Occipital lobe (tissue), 2 donors: ENCODE results near the gene SMIM10L1. TPM values are rescaled to one million over a fixed set of nuclear protein-coding genes. Genes with fewer than 3 reads are reported as not detected.

Experiments
- DNase-seq: peaks from one replicate; lab custom pipeline; 2025; lab: John Stamatoyannopoulos, UW
- total RNA-seq: library from RNA; depleted of rRNA; stranded (reverse); fragments of >200 nt; gene quantifications from one replicate; pipeline ENCODE4 v1.2.3, GENCODE V29; 2014

SMIM10L1 gene
- 13.7 TPM for total RNA-seq

- peak; percentile 83 for DNase-seq
Measured at GRCh38 chr12:11171145-11171968, at the start of gene SMIM10L1. Gene SMIM10L1, plus strand, starts transcription at chr12:11171194. Its CDS starts 163 bp downstream, at chr12:11171357.

- DNase-seq = no peak
Measured at GRCh38 chr12:11130382-11130781, 40.6 kb upstream of the SMIM10L1 start.

GRCh38 chr12:11130999-11131398 is 40.0 kb upstream of the SMIM10L1 start:
- DNase-seq = no peak

- no peak for DNase-seq
Measured at GRCh38 chr12:11133162-11133561, 37.8 kb upstream of the SMIM10L1 start.

GRCh38 chr12:11133816-11134215 is 37.2 kb upstream of the SMIM10L1 start:
- no peak for DNase-seq

GRCh38 chr12:11134305-11134704 is 36.7 kb upstream of the SMIM10L1 start, which contains the start of gene TAS2R30:
Gene TAS2R30, minus strand, starts transcription at chr12:11134644. Its CDS starts 400 bp downstream, at chr12:11134244.
- DNase-seq = no peak

GRCh38 chr12:11136075-11136474 is 34.9 kb upstream of the SMIM10L1 start:
- DNase-seq = no peak

- DNase-seq = no peak
Measured at GRCh38 chr12:11143352-11143751, 27.6 kb upstream of the SMIM10L1 start.

- DNase-seq = no peak
Measured at GRCh38 chr12:11144297-11144696, 26.7 kb upstream of the SMIM10L1 start.

- no peak for DNase-seq
Measured at GRCh38 chr12:11147420-11147819, 23.6 kb upstream of the SMIM10L1 start.

- no peak for DNase-seq
Measured at GRCh38 chr12:11150832-11151231, 20.2 kb upstream of the SMIM10L1 start.

- no peak for DNase-seq
Measured at GRCh38 chr12:11152725-11153124, 18.3 kb upstream of the SMIM10L1 start.

- DNase-seq = no peak
Measured at GRCh38 chr12:11154400-11154925, 16.5 kb upstream of the SMIM10L1 start.

- DNase-seq = no peak
Measured at GRCh38 chr12:11158885-11159444, 12.0 kb upstream of the SMIM10L1 start.

- DNase-seq = no peak
Measured at GRCh38 chr12:11162502-11162901, 8.5 kb upstream of the SMIM10L1 start.

GRCh38 chr12:11164384-11164783 is 6.6 kb upstream of the SMIM10L1 start:
- DNase-seq = no peak

- no peak for DNase-seq
Measured at GRCh38 chr12:11166300-11166699, 4.7 kb upstream of the SMIM10L1 start.

- no peak for DNase-seq
Measured at GRCh38 chr12:11170810-11171144, 217 bp upstream of the SMIM10L1 start.

GRCh38 chr12:11171969-11172675 is 1.1 kb downstream of the SMIM10L1 start:
- no peak for DNase-seq

- no peak for DNase-seq
Measured at GRCh38 chr12:11174022-11174421, 3.0 kb downstream of the SMIM10L1 start.

- no peak for DNase-seq
Measured at GRCh38 chr12:11178250-11178649, 7.3 kb downstream of the SMIM10L1 start.

- DNase-seq = no peak
Measured at GRCh38 chr12:11182529-11182928, 11.5 kb downstream of the SMIM10L1 start.
